Measurements from ENCODE around the gene CCR7.

- TF ChIP-seq CTCF (IDR thresholded peaks at IDR 0.05; ENCODE audit: insufficient read depth, low read depth, low read length) = no peak
- no peak for TF ChIP-seq EZH2 (IDR thresholded peaks at IDR 0.05; ENCODE audit: insufficient read depth, low read length)
These were observed 29.8 kb downstream of the CCR7 start for GRCh38 chr17:40535438-40535837.

All from astrocyte (in vitro differentiated cells and primary cell).